NCI-H1436 treated with DMSO at 0.1 percent for 48 hours (cell line): ENCODE measurements around the gene TLE5.
A peak's percentile ranks its signal among the peaks of the same experiment; 100 is the strongest.
"Not testable (repeated sequence)": the region's sequence is repeated elsewhere in the genome, so short reads cannot be mapped to it uniquely, and the experiment has no call there.

Source experiments
- DNase-seq: peaks from one replicate; lab custom pipeline; 2025; lab: John Stamatoyannopoulos, UW

The TLE5 gene

DNA sequence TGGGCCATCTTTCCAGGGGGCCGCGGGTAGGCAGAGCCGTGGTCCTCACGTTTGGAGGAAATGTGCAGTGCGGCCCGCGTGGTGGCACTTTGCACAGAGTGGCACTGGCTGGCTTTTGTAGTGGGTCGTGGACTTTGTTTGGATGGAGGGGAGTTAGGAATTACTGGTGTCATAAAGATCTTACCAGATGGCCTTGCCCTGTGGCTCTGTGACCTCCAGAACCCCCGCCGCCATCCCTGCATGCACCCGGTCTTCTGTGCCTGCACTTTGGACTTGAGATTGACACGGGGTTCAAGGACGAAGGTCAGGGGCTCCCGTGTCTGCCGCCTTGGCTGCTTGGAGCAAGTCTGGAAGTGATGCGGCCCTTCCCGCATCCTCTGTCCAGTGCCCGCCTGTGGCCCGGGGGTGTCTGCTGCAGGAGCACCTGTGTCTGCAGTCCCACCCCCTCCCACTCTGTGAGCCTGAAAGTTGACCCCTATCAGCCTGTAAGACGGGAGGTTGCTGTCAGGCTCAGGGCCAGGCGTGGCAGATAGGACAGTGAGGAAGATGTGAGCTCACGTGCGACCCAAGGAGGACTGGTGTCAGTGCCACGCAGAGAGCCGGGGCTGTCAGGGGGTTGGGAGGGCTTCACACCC, 34.1 kb upstream of the TLE5 start:
- DNase-seq, result no peak

DNA sequence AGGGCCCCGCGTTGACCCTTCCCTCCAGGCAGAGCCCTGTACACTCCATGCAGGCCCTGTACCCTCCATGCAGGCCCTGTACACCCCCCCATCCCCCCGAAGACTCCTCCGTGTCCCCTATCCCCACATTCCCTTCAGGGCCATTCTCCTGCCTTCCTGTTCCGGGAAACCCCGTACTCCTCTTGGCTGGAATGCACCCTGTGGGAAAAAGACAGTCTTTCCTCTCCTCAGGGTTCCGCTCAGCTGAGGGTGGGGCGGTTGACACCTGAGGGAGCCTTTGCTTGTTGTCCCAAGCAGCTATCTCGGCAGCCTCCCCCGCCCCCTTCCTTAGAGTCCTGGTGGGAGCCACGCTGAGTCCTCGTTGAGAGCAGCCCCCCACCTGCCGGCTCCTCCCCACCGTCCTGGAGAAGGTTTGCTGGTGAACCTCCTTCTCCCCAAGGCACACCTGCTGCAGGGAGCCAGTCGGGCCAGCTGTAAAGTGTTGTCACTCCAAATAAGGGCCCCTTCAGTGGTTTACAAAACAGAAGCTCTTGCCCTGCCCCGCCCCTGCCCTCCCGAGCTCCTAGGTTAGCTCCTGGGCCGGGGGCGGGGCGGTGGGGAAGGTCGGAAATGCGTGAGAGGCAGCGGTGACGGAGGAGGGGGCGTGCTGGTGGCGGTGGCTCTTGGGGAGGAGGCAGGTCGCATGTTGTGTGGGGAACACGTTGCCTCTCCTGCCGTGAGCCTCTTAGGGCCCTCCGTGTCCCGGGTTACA, 33.3 kb upstream of the TLE5 start:
- no peak for DNase-seq

DNA sequence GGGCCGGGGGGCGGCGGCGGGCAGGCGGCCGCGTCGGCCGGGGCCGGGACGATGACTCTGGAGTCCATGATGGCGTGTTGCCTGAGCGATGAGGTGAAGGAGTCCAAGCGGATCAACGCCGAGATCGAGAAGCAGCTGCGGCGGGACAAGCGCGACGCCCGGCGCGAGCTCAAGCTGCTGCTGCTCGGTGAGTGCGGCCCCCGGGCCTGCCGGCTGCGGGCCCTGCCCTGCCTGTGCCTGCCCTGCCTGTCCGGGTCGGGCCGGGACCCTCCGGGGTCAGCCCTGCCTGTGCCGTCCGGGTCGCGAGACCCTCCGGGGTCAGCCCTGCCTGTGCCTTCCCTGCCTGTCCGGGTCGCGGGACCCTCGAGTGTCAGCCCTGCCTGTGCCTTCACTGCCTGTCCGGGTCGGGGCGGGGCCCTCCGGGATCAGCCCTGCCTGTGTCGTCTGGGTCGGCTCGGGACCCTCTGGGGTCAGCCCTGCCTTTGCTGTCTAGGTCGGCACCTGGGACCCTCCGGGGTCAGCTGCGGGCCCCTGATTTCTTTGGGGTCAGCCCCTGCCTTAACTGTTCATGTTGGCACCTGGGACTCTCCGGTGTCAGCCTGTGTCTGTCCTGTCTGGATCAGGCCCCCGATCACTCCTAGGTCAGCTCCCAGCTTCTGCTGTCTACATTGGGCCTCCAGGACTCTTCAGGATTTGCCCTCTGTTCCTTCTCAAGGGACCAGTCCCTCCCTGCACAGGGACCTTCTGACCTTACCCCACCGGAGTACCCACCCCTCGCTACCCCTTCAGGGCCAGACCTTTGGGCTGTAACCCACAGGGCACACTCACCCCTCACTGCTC, 32.5 kb upstream of the TLE5 start:
- no peak for DNase-seq

DNA sequence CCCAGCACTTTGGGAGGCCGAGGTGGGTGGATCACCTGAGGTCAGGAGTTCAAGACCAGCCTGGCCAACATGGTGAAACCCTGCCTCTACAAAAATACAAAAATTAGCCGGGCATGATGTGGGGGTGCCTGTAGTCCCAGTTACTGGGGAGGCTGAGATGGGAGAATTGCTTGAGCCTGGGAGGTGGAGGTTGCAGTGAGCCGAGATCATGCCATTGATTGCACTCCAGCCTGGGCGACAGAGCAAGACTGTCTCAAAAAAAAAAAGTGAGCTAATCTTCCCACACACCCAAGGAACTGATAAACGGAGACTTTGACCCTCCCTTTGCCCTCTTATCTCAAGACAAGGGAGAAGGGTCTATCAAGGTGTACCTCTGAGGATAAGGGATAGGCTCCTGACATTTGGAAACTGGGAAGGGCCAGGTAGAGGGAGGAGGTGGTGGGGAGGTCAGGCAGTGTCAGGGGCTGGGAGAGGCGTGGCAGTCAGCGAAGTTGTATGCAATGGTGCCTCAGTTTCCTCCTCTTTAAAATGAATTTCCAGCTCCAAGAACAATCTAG, 27.1 kb upstream of the TLE5 start:
- not testable (repeated sequence) for DNase-seq

DNA sequence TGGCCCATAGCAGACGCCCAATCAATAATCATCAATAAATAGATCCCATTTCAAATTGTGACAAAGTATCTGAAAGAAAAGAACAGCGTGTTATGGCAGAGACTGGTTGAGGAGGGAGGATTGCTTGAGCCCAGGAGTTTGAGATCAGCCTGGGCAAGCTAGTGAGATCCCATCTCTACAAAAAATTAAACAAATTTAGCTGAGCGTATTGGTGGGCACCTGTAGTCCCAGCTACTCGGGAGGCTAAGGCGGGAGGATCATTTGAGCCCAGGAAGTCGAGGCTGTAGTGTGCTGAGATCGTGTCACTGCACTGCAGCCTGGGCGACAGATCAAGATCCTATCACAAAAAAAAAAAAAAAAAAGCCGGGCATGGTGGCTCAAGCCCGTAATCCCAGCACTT, 25.5 kb upstream of the TLE5 start:
- DNase-seq, result no peak

DNA sequence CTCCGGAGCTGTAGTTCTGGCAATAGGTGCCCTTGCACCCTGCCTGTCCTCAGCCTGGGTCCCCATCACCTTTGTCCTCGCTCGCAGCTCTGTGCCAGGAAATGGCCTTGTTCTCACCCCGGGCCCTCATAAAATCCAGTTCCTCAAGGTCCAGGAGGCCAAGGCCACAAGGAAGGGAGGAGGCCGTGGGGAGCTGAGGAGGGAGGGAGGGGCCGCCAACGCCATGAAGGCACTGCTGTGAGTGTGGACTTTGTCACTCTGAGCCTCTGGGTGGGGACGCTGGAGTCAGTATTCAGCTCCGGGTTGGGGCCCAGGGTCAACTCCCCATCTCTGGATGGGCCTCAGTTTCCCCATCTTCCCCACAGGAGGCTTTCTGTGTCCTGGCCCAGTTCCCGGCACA, 22.6 kb upstream of the TLE5 start:
- no peak for DNase-seq

DNA sequence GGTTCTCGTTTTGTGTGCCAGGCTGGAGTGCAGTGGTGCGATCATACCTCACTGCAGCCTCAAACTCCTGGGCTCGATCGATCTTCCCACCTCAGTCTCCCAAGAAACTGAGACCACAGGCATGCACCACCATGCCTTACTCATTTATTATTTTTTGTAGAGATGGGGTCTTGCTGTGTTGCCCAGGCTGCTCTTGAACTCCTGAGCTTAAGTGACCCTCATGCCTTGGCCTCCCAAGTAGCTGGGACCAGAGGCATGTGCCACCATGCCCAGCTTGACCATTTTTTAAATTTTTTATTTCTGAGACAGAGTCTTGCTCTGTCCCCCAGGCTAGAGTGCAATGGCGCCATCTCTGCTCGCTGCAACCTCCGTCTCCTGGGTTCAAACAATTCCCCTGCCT, 21.7 kb upstream of the TLE5 start:
- no peak for DNase-seq

DNA sequence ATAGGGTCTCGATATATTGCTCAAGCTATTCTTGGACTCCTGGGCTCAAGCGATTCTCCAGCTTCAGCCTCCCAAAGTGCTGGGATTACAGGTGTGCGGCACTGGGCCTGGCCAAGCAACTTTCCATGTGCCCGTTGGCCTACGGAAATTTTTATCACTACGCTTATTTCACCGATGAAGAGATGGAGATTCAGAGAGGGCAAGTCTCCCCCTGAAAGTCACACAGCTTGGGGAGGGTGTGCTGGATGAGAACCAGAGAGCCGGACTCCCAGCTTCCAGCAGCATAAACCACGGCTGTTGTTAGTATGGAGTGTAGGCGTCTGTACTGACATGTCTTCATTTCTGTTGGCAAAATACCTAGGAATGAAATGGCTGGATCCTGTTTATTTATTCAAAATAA, 20.0 kb upstream of the TLE5 start:
- no peak for DNase-seq

DNA sequence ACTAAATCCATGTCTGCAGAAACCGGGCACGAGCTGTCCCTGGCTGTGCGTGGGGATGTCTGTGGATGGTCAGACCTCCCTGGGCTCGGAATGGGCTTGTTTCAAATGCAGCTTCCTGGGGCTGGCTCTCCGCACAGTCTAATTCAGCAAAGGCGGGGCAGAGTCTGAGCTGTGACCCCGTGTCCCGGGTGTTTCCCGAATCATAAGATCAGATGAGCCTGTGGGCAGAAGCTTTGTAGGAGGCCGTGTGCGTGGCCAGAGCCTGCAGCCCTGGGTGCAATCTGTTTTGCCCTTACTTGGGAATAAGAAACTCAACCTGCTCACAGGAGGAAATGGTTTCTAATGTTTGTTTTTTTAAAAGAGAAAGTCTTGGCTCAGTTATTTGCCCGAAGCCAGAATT, 18.0 kb upstream of the TLE5 start:
- DNase-seq, result no peak

DNA sequence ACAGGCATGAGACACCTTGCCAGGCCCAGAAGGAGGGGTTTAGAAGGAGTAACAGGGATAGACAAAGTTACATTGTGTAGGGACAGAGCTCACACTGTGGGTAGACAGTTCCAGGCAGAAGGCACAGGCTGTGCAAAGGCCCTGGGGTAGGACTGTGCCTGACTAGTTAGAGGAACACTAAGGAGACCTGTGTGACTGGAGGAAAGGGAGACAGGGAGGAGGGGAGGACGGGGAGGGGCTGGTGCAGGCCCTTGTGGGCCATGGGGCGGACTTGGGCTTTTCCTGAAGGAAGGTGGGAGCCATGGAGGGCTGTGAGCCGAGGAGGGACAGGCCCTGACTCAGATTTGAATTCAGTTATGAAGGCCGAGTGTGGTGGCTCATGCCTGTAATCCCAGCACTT, 17.3 kb upstream of the TLE5 start:
- no peak for DNase-seq

DNA sequence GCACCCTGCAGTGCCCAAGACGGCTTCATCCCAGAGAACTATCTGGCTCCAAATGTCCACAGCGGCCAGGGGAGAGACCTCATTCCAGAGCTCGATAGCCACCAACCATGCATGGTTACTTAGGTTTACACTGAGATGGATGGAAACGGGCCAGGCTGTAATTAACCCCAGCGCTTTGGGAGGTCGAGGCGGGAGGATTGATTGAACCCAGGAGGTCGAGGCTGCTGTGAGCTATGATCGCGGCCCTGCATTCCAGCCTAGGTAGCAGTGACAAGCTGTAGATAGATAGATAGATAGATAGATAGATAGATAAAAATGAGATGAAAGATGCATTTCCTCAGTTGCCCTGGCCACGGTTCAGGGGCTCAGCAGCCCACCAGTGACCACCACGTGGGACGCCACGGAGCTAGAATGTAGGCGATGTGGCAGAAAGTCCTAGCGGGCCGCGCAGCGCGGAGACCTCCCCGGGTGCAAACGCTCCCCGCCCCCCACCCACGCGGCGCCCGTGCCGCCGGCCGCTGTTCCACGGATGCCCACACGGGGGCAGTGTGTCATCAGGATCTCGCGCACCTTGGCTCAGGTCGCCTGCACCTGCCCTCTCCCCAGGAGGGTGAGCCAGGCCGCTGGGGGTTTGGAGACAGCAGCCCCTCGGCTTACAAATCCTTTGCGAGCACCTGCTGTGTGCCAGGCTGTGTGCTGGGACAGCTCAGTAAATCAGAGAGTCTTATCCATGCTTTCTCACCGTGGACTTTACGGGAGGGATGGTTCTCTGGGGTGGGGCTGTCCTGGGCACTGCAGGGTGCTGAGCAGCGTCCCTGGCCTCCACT, 13.5 kb upstream of the TLE5 start:
- DNase-seq, result no peak

DNA sequence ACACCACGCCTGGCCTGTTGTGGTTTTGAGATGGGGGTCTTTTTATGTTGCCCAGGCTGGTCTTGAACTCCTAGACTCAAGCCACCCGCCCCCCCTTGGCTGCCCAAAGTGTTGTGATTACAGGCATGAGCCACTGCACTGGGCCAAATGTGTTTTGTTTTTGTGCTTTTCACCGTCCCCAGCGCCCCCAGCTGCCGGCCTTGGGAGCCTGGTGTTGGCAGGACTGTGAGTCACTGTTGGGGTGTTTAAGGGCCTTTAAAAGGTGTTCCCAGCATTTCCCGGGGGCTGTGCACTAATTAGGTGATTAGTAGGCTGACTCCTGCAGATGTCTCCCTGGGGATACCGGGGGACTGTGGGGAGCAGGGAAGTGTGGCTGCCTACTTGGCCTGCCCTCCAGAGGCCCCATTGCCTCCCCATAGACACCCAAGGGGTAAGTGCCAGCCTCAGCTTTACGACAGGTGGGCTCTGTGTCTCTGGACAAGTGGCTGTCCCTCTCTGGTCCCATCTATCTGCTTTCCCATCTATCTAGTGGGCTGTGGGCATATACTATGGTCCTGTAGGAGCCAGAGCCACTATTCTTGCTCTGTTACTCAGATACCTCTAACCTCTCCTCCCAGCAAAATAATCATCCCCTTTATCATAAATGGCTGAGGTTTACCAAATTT, 11.8 kb upstream of the TLE5 start:
- DNase-seq, result no peak

DNA sequence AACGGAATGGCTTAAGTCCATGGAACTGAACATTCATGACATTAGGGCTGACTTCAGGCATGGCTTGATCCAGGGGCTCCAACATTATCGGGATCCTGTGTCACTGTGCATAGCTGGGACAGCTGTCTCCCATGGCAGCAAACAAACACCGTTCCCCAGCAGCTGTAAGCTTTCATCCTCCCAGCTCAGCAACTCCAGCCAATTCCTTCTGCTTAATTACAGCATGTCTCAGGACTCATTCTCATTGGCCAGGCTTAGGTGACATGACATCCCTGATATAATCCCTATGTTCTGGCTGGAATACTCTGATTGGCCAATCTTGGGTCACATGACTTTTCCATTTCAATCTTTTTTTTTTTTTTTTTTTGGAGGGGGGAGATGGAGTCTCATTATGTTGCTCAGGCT, 10.9 kb upstream of the TLE5 start:
- DNase-seq, result peak; percentile 76

DNA sequence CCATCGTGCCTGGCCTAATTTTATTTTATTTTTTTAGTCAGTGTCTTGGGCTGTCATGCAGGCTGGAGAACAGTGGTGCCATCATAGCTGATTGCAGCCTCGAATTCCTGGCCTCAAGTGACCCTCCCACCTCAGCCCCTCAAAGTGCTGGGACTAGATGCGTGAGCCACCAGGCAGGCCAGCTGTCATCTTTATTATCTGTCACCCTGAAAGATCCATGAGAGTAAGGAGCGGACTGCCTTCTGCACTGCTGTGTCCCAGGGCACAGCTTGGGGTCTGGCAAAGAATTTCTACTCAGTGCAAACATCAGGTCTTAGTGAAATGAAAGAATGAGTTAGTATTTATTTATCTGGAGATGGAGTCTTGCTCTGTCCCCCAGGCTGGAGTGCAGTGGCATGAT, 9.5 kb upstream of the TLE5 start:
- no peak for DNase-seq

DNA sequence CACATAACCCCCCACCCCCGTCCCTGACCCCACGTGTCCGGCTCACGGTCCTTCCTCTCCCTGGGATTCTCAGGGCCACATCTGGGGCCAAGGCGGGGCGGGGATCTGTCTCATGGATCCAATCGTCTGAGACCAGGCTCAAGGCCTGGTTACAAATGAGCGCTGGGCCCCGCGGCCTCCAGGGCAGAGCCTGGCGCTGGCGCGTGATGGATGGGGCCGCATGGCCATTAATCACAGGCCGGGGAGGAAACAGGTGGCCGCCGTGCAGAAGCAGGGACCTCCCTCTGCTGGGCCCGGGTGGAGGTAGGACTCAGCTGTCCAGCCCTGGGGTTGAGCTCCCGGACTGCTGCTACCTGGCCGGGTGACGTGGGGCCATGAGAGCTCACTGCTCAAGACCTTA, 5.8 kb upstream of the TLE5 start:
- no peak for DNase-seq

DNA sequence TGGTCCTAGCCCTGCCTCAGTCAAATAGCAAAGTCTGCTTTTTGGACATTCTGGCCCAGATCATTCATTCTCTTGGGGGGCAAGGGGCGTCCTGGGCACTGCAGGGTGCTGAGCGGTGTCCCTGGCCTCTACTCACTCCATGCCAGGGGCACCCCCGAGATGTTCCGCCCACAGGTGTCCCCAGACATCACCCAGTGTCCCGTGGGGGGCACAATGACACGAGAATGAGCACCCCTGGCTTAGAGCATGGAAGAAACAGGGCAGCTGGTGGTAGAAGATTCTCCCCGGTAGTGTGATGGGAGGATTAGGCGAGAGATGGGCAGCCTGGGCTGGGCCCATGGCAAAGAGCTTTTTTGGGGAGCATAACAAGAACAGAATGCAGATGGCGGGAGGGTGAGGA, 5.3 kb upstream of the TLE5 start:
- no peak for DNase-seq

DNA sequence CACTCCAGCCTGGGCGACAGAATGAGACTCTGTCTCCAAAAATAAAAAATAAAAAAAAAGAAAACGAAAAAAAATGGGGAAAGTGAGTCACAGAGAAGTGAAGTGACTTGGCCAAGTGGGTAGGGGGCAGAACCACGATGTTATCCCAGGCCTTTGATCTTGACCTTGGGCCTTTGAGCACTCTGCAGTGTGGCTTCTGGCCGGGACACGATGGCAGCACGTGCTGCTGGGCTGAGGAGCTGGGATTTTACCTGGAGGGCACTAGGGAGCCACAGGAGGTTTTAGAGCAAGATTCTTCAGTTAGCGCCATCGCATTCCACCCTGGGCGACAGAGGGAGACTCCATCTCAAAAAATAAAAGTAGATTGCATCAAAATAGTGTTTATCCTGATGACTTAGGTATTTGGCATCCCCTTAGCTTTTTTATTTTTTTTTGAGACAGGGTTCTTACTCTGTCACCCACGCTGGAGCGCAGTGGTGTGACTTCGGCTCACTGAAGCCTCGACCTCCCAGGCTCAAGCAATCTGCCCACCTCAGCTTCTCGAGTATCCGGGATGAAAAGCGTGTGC, 4.3 kb upstream of the TLE5 start:
- no peak for DNase-seq

DNA sequence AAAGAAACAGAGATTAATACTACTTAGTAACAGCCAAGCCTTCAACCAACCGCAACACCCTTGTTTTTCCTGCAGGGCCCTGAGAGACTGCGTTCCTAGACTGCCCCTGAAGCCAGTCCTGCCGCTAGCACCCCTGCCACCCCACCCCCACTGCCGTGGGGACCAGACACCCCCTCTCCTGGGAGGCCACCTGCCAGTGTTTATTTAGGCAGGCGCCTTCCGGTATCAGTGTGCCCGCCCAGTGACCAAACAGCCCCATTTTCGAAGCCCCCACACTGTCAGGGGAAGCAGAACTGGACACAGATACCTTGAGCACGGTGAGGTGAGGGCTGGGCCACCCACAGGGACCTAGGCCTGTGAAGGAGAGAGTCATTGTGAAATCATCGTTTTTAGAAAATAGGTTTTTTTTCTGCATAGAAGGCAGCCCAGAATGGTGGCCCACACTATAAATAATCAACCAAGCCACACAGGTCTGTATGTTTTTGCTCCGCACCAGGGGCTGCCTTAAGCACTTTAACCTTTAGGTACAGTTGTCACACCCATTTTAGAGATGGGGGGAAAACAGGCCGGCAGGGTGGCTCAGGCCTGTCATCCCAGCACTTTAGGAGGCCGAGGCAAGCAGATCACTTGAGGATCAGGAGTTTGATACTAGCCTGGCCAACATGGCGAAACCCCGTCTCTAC, 3.5 kb upstream of the TLE5 start:
- no peak for DNase-seq

DNA sequence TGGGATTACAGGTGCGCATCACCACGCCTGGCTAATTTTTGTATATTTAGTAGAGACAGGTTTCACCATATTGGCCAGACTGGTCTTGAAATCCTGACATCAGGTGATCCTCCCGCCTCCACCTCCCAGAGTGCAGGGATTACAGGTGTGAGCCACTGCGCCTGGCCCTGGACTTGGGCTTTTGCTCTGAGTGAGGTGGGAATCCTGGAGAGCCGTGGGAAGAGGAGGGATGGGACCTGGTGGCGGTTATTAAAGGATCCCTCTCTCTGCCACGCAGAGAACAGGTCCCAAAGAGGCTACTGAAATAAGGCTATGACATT, 1.7 kb upstream of the TLE5 start:
- no peak for DNase-seq
